AG09309 (cell line): Measurements from ENCODE around the gene RGS6.

Experiments used
- DNase-seq: peaks from one replicate; pipeline ENCODE4 v3.0.0-alpha.2; 2010; ENCODE audit warnings: low read depth
- H3K4me3 ChIP-seq: 2 replicates; pipeline ENCODE4 v1.5.1; 2011; ENCODE audit warnings: mild to moderate bottlenecking, low read depth, low read length, moderate library complexity; ENCODE audit not compliant: control insufficient read depth
- TF ChIP-seq, protein P1 (sequence below): IDR thresholded peaks from 2 replicates; pipeline ENCODE4 v1.5.1; 2011; ENCODE audit warnings: mild to moderate bottlenecking, low read depth, low read length, inconsistent platforms; ENCODE audit not compliant: insufficient read depth, control insufficient read depth; ENCODE audit errors: missing control alignments

Gene RGS6

GRCh38 chr14:72063761-72064282, 131.6 kb downstream of the RGS6 start:
- DNase-seq, result no peak
- no peak overlapping the region for H3K4me3 ChIP-seq
- TF ChIP-seq, protein P1, sequence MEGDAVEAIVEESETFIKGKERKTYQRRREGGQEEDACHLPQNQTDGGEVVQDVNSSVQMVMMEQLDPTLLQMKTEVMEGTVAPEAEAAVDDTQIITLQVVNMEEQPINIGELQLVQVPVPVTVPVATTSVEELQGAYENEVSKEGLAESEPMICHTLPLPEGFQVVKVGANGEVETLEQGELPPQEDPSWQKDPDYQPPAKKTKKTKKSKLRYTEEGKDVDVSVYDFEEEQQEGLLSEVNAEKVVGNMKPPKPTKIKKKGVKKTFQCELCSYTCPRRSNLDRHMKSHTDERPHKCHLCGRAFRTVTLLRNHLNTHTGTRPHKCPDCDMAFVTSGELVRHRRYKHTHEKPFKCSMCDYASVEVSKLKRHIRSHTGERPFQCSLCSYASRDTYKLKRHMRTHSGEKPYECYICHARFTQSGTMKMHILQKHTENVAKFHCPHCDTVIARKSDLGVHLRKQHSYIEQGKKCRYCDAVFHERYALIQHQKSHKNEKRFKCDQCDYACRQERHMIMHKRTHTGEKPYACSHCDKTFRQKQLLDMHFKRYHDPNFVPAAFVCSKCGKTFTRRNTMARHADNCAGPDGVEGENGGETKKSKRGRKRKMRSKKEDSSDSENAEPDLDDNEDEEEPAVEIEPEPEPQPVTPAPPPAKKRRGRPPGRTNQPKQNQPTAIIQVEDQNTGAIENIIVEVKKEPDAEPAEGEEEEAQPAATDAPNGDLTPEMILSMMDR, result no peak

- TF ChIP-seq, protein P1, result no peak
- H3K4me3 ChIP-seq, result no peak overlapping the region
- no peak for DNase-seq
Measured at GRCh38 chr14:72064501-72064900, 132.3 kb downstream of the RGS6 start.

- TF ChIP-seq, protein P1, result no peak
- H3K4me3 ChIP-seq, result no peak overlapping the region
- DNase-seq, result no peak
Measured at GRCh38 chr14:72070458-72070857, 138.2 kb downstream of the RGS6 start.

DNA sequence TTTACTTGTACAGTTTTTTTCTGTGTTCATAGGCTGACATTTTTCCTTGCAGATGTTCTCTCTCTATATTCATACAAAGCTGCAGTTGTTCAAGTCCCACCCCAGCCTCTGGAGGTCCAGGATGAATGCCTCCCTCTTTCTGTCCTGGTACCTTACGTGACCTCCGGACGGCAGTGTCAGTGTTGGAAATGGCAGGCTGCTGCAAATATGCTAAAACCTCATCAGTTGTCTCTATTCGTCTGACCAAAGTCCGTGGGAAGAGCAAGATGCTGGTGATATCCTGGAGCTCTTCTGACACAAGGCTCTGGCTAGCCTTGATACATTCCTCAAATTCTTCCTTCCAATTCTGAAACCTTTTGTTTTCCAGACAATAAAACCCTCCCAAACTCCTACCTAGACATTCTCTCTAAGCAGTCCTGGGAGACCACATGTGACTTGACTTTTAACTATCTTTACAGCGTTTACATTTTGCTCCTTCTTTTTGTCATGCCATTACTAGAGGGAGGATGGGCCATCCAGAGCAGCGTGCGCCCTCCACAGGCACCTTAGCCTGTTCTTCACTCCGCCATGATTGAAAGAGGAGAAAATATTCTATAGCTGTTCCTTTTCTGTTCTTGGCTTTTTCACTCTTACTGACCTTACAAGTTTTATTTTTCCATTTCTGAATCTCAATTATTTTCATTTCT, 143.6 kb downstream of the RGS6 start:
- no peak overlapping the region for H3K4me3 ChIP-seq
- TF ChIP-seq, protein P1, result no peak
- no peak for DNase-seq

DNA sequence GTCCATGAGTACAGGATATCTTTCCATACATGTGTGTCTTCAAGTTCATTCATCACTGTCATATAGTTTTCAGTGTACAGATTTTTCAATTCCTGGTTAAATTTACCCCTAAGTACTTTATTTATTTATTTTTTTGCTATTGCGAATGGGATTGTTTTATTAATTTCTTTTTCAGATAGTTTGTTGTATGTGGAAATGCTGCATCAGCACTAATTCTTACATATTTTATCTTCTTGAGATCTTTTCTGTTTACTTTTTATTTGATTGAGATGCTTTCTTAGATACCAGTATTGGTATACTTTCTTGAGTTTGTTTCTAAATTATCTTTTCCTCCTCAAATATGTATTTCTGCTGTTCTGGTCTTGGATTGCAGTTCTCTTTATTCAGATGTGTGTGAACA, 148.9 kb downstream of the RGS6 start:
- DNase-seq, result no peak
- no peak overlapping the region for H3K4me3 ChIP-seq
- TF ChIP-seq, protein P1, result no peak

DNA sequence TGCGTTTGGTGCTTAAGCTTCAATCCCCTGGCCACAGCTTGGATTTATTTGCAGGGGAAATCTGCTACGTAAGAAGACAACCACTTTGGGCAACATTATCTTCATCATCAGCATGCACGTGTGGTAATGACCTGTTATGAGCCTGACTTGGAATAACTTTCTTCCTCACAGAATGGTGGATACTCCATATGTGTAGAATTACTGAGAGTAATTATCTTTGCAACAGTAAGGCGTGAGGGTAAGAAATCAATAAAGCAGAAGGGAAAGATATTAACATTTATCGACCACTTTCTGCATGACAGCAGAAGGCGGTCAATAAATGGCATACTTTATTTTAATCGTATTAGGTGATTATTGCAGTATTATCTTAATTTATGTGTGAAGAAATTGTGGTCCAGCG, 152.7 kb downstream of the RGS6 start:
- TF ChIP-seq, protein P1, result no peak
- H3K4me3 ChIP-seq, result no peak overlapping the region
- DNase-seq, result no peak
